SK-N-SH treated with all-trans-retinoic acid at 6 μM for 48 hours (cell line): Measurements from ENCODE around the gene S100Z.

Experiments used
- TF ChIP-seq, protein P1 (sequence below): fragments of 250-450 bp; sonication (Bioruptor Pico); IDR thresholded peaks from 2 replicates; pipeline ENCODE4 v1.8.0; 2020; ENCODE audit warnings: mild to moderate bottlenecking, moderate library complexity, borderline replicate concordance
- TF ChIP-seq, protein P2 (sequence below): fragments of 250-450 bp; sonication (Bioruptor Pico); IDR thresholded peaks from 2 replicates; pipeline ENCODE4 v1.5.1; 2021; ENCODE audit warnings: mild to moderate bottlenecking, moderate library complexity

DNA sequence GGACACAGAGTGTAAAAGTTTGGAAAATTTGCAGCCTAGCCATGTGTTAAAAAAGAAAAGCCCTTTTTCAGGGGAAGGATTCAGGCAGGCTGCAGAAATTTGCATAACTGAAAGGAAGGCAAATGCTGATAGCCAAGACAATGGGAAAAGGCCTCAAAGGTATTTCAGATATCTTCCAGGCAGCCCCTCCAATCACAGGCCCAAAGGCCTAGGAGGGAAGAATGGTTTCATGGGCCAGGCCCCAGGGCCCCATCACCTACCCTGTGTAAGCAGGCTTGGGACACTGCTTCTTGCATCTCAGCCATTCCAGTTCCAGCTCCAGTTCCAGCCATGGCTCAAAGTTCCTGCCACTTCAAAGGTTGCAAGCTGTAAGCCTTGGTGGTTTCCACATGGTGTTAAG, 4.8 kb downstream of the S100Z start:
- TF ChIP-seq, protein P1, sequence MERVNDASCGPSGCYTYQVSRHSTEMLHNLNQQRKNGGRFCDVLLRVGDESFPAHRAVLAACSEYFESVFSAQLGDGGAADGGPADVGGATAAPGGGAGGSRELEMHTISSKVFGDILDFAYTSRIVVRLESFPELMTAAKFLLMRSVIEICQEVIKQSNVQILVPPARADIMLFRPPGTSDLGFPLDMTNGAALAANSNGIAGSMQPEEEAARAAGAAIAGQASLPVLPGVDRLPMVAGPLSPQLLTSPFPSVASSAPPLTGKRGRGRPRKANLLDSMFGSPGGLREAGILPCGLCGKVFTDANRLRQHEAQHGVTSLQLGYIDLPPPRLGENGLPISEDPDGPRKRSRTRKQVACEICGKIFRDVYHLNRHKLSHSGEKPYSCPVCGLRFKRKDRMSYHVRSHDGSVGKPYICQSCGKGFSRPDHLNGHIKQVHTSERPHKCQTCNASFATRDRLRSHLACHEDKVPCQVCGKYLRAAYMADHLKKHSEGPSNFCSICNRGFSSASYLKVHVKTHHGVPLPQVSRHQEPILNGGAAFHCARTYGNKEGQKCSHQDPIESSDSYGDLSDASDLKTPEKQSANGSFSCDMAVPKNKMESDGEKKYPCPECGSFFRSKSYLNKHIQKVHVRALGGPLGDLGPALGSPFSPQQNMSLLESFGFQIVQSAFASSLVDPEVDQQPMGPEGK (CRISPR knock-in tag): no peak
- TF ChIP-seq, protein P2, sequence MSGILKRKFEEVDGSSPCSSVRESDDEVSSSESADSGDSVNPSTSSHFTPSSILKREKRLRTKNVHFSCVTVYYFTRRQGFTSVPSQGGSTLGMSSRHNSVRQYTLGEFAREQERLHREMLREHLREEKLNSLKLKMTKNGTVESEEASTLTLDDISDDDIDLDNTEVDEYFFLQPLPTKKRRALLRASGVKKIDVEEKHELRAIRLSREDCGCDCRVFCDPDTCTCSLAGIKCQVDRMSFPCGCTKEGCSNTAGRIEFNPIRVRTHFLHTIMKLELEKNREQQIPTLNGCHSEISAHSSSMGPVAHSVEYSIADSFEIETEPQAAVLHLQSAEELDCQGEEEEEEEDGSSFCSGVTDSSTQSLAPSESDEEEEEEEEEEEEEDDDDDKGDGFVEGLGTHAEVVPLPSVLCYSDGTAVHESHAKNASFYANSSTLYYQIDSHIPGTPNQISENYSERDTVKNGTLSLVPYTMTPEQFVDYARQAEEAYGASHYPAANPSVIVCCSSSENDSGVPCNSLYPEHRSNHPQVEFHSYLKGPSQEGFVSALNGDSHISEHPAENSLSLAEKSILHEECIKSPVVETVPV: no peak
